Measurements from ENCODE around the gene KIF15.

- TF ChIP-seq CTCF (IDR thresholded peaks at IDR 0.05; ENCODE audit: low read length): no peak
- TF ChIP-seq EZH2 (optimal IDR thresholded peaks at IDR 0.05; ENCODE audit: low read depth, low read length): no peak
- no peak for TF ChIP-seq EZH2phosphoT487 (IDR thresholded peaks at IDR 0.05; ENCODE audit: low read length)
Observed at GRCh38 chr3:44870375-44871061, 108.9 kb downstream of the KIF15 start.
